ENCODE data around the gene IFNL1.
"Not testable (repeated sequence)": the region's sequence is repeated elsewhere in the genome, so short reads cannot be mapped to it uniquely, and the experiment has no call there.

Gene IFNL1

GRCh38 chr19:39296055-39296645 is at the start of gene IFNL1:
Gene IFNL1 (plus strand): TSS chr19:39296407. CDS start chr19:39296422, 15 bp downstream.
- no peak within 1 kb of the TSS for H3K4me3 ChIP-seq (ENCODE audit: low read depth, low read length)
- no peak for DNase-seq (ENCODE audit: low read depth)

- H3K4me3 ChIP-seq (ENCODE audit: low read depth, low read length): no peak overlapping the region
- no peak for DNase-seq (ENCODE audit: low read depth)
Observed at GRCh38 chr19:39246951-39247669, 49.1 kb upstream of the IFNL1 start.

GRCh38 chr19:39247701-39248664 is 48.2 kb upstream of the IFNL1 start:
- DNase-seq (ENCODE audit: low read depth): no peak
- no peak overlapping the region for H3K4me3 ChIP-seq (ENCODE audit: low read depth, low read length)

- H3K4me3 ChIP-seq (ENCODE audit: low read depth, low read length): no peak within 1 kb of the TSS
- no peak for DNase-seq (ENCODE audit: low read depth)
Observed at GRCh38 chr19:39248806-39249205, 47.4 kb upstream of the IFNL1 start, which contains the start of gene IFNL4. Gene IFNL4 (minus strand): TSS chr19:39248856.

GRCh38 chr19:39251081-39251480 is 45.1 kb upstream of the IFNL1 start:
- no peak for DNase-seq (ENCODE audit: low read depth)
- no peak overlapping the region for H3K4me3 ChIP-seq (ENCODE audit: low read depth, low read length)

GRCh38 chr19:39251846-39252245 is 44.4 kb upstream of the IFNL1 start:
- no peak overlapping the region for H3K4me3 ChIP-seq (ENCODE audit: low read depth, low read length)
- DNase-seq (ENCODE audit: low read depth): no peak

- H3K4me3 ChIP-seq (ENCODE audit: low read depth, low read length): no peak overlapping the region
- DNase-seq (ENCODE audit: low read depth): no peak
Observed at GRCh38 chr19:39252458-39252857, 43.7 kb upstream of the IFNL1 start.

- H3K4me3 ChIP-seq (ENCODE audit: low read depth, low read length): no peak overlapping the region
Observed at GRCh38 chr19:39253374-39254149, 42.6 kb upstream of the IFNL1 start.

GRCh38 chr19:39254531-39255345 is 41.5 kb upstream of the IFNL1 start:
- no peak for DNase-seq (ENCODE audit: low read depth)
- H3K4me3 ChIP-seq (ENCODE audit: low read depth, low read length): no peak overlapping the region

More at GRCh38 chr19:39253374-39254149, 42.6 kb upstream of the IFNL1 start:
- DNase-seq (ENCODE audit: low read depth): no peak

GRCh38 chr19:39257227-39257626 is 39.0 kb upstream of the IFNL1 start:
- DNase-seq (ENCODE audit: low read depth): no peak
- H3K4me3 ChIP-seq (ENCODE audit: low read depth, low read length): no peak overlapping the region

GRCh38 chr19:39261704-39262103 is 34.5 kb upstream of the IFNL1 start:
- no peak for DNase-seq (ENCODE audit: low read depth)

GRCh38 chr19:39262496-39262895 is 33.7 kb upstream of the IFNL1 start:
- H3K4me3 ChIP-seq (ENCODE audit: low read depth, low read length): no peak overlapping the region

More at GRCh38 chr19:39261704-39262103, 34.5 kb upstream of the IFNL1 start:
- H3K4me3 ChIP-seq (ENCODE audit: low read depth, low read length): no peak overlapping the region

GRCh38 chr19:39263912-39264305 is 32.3 kb upstream of the IFNL1 start:
- no peak for DNase-seq (ENCODE audit: low read depth)
- no peak overlapping the region for H3K4me3 ChIP-seq (ENCODE audit: low read depth, low read length)

More at GRCh38 chr19:39262496-39262895, 33.7 kb upstream of the IFNL1 start:
- no peak for DNase-seq (ENCODE audit: low read depth)

GRCh38 chr19:39264306-39265290 is 31.6 kb upstream of the IFNL1 start:
- no peak overlapping the region for H3K4me3 ChIP-seq (ENCODE audit: low read depth, low read length)
- DNase-seq (ENCODE audit: low read depth): no peak

- H3K4me3 ChIP-seq (ENCODE audit: low read depth, low read length): no peak overlapping the region
- no peak for DNase-seq (ENCODE audit: low read depth)
Observed at GRCh38 chr19:39265321-39265916, 30.8 kb upstream of the IFNL1 start.

- H3K4me3 ChIP-seq (ENCODE audit: low read depth, low read length); DNase-seq (ENCODE audit: low read depth): not testable (repeated sequence)
Observed at GRCh38 chr19:39268085-39268484, 28.1 kb upstream of the IFNL1 start, which contains the start of gene IFNL2. Gene IFNL2 (plus strand): TSS chr19:39268396. CDS start chr19:39268569, 173 bp downstream.

Measured in skeletal muscle cell (primary cell).